Lung (tissue), 12 donors: ENCODE data around the gene GLIS2. TPM values are rescaled to one million over a fixed set of nuclear protein-coding genes. Genes with fewer than 3 reads are reported as not detected.
A peak's percentile ranks its signal among the peaks of the same experiment; 100 is the strongest.

Experiments used
- ATAC-seq: fragments of 200-7000 bp; cut with Tn5 transposase; one replicate; pipeline ENCODE4 v1.9.1; 2020; ENCODE audit warnings: moderate number of reproducible peaks; ENCODE audit not compliant: insufficient read depth, low FRiP score
- DNase-seq, 3 donors: peaks; one replicate each; pipeline ENCODE4 v3.0.0-alpha.2; 2013 to 2017
- H3K27ac ChIP-seq, 2 donors: one replicate each; pipeline ENCODE4 v1.5.1; 2013; ENCODE audit warnings: mild to moderate bottlenecking in 2 of 2, moderate library complexity in 2 of 2, control low read depth in 1 of 2, inconsistent platforms in 1 of 2, low read depth in 1 of 2, low read length in 1 of 2
- H3K27me3 ChIP-seq, 3 donors: one replicate each; pipeline ENCODE4 v1.5.1; 2013; ENCODE audit warnings: low read length in 2 of 3; ENCODE audit not compliant: control insufficient read depth in 3 of 3, insufficient read depth in 3 of 3
- H3K36me3 ChIP-seq, 4 donors: one replicate each; pipeline ENCODE4 v1.5.1; 2013; ENCODE audit warnings: low read length in 4 of 4, mild to moderate bottlenecking in 1 of 4, moderate library complexity in 1 of 4; ENCODE audit not compliant: control insufficient read depth in 4 of 4, insufficient read depth in 4 of 4
- H3K4me1 ChIP-seq, 5 donors: one replicate each; pipeline ENCODE4 v1.5.1; 2013; ENCODE audit warnings: low read length in 5 of 5, mild to moderate bottlenecking in 2 of 5, moderate library complexity in 1 of 5; ENCODE audit not compliant: control insufficient read depth in 5 of 5, insufficient read depth in 5 of 5
- H3K4me3 ChIP-seq: one replicate; pipeline ENCODE4 v1.5.1; 2013; ENCODE audit warnings: mild to moderate bottlenecking, control low read depth, moderate library complexity
- H3K9ac ChIP-seq, 2 donors: one replicate each; pipeline ENCODE4 v1.5.1; 2013; ENCODE audit warnings: low read length in 2 of 2, control low read depth in 1 of 2; ENCODE audit not compliant: insufficient read depth in 1 of 2
- H3K9me3 ChIP-seq, 4 donors: one replicate each; pipeline ENCODE4 v1.5.1; 2013; ENCODE audit warnings: low read length in 3 of 4, mild to moderate bottlenecking in 1 of 4, moderate library complexity in 1 of 4; ENCODE audit not compliant: control insufficient read depth in 4 of 4, insufficient read depth in 3 of 4
- CTCF ChIP-seq: IDR thresholded peaks from 2 replicates; pipeline ENCODE4 v1.5.1; 2012; ENCODE audit warnings: mild to moderate bottlenecking; ENCODE audit errors: control extremely low read depth, extremely low read depth
- WGBS, 2 donors: extraction: QIAGEN DNeasy Blood & Tissue Kit; methylation state at CpG; one replicate each; pipeline ENCODE4 v1.1.7; 2013; 5-methylcytosine and 5-hydroxymethylcytosine counted together
- polyA plus RNA-seq, 2 donors: library from polyadenylated mRNA; stranded (reverse); fragments of 200-250 nt; gene quantifications; one replicate each; pipeline ENCODE4 v1.2.1, GENCODE V29; 2013
- total RNA-seq, 2 donors: library from RNA; depleted of rRNA in 1 of 2; stranded (reverse); fragments of >200 nt in 1 of 2; gene quantifications; one replicate each; pipeline ENCODE4 v1.2.1, GENCODE V29; 2014 to 2021
- donor health status: control.
- donor health status: control.
- donor health status: Bipolar disorder and iron deficiency.
- donor health status: healthy.
- donor health status: DM: yes; HTN: yes; CAD: no.

Gene GLIS2
- total and polyA plus RNA-seq, 4 donors = 8.8 to 25.5 (median 14.9) TPM

- no peaks in the 10 kb centered on the region for H3K27me3 ChIP-seq
- WGBS, 2 donors = 94 to 97% methylated on average over 5 of the region's 5 CpGs
- H3K27ac ChIP-seq = no peak overlapping the region
- ATAC-seq (no peak), DNase-seq (no peak)
- H3K4me1 ChIP-seq = peaks cover 3 to 22% (median 10%) of the 10 kb centered on the region in 5 donors
- H3K36me3 ChIP-seq = peaks cover 0 to 20% (median 0%) of the 10 kb centered on the region in 4 donors
- no peak overlapping the region for H3K4me3 ChIP-seq
- no peak overlapping the region for H3K9ac ChIP-seq
- H3K9me3 ChIP-seq = no peaks in the 10 kb centered on the region
- TF ChIP-seq CTCF = no peak
Measured at GRCh38 chr16:4367393-4367856, 51.6 kb downstream of the GLIS2 start.

DNA sequence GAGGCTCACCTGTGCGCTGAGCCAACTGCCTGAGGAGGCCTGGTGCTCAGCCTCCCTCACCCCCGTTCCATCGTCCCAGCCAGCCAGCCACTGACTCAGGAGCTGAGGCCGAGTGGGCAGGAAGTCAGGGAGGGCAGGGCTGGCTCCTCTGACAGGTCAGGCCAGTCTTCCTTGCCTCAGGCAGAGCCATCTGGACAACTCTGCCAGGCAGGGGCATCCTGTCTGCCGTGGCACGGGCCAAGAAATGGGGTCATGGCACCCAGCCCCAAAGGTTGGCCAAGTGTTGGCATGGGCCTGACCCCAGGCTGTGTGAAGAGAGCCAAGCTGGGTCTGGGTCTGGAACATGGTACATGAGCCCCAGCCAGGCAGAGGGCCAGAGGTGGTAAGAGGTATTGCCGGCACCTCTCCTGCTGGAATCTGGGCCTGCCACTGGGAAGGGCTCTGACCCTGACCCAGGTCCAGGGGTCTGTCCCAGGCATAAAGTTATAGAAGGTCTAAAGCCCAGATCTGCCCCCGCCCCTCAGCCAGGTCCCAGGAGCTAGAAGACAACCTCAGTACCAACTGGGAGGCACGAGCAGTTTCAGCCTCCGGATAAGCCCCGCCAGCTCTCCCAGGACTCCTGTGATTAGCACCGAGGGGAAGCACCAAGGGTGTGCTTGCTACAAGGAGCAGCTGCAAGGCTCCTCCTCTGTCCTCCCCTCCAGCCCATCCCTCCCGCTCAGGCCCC lies 53.3 kb downstream of the GLIS2 start:
- DNase-seq (no peak), ATAC-seq (no peak)
- Histone ChIP-seq H3K9me3 (no peaks in the 10 kb centered on the region), H3K4me1 (peaks cover 7 to 38% (median 22%) of the 10 kb centered on the region in 5 donors), H3K9ac (no peak overlapping the region), H3K4me3 (no peak overlapping the region), H3K27me3 (no peaks in the 10 kb centered on the region), H3K36me3 (peaks cover 0 to 18% (median 0%) of the 10 kb centered on the region in 4 donors), H3K27ac (peak overlapping the region in 1 of 2 donors; percentile 48)
- 71 to 87% methylated on average over 13 of the region's 13 CpGs for WGBS, 2 donors
- no peak for TF ChIP-seq CTCF

DNA sequence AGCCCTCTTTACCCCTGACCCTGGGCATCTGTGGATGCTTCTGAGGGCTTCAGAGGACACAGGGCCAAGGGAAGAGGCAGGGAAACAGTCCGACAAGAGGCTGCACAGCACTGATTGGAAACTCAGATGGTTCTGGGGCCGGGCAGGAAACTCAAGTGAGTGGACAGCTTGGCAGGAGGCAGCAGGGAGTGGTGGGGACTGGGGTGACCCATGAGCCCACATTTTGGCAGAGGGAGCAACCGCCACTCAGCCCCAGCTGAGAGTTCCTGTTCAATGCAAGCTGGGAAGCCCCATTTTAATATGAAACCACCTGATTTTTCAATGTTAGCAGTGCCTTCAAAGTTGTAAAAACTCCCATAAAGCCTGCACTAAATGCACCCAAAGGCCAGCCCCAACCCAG lies 54.3 kb downstream of the GLIS2 start:
- Histone ChIP-seq H3K36me3 (peaks cover 0 to 8% (median 0%) of the 10 kb centered on the region in 4 donors), H3K27me3 (no peaks in the 10 kb centered on the region), H3K9me3 (no peaks in the 10 kb centered on the region), H3K4me1 (peaks cover 7 to 47% (median 32%) of the 10 kb centered on the region in 5 donors), H3K9ac (no peak overlapping the region), H3K27ac (peak overlapping the region in 1 of 2 donors; percentile 86), H3K4me3 (no peak overlapping the region)
- no peak for DNase-seq
- 74 to 91% methylated on average over 3 of the region's 3 CpGs for WGBS, 2 donors
- TF ChIP-seq CTCF = no peak
- ATAC-seq = no peak
